ENCODE results near the gene AGRP.

AGRP gene

DNA sequence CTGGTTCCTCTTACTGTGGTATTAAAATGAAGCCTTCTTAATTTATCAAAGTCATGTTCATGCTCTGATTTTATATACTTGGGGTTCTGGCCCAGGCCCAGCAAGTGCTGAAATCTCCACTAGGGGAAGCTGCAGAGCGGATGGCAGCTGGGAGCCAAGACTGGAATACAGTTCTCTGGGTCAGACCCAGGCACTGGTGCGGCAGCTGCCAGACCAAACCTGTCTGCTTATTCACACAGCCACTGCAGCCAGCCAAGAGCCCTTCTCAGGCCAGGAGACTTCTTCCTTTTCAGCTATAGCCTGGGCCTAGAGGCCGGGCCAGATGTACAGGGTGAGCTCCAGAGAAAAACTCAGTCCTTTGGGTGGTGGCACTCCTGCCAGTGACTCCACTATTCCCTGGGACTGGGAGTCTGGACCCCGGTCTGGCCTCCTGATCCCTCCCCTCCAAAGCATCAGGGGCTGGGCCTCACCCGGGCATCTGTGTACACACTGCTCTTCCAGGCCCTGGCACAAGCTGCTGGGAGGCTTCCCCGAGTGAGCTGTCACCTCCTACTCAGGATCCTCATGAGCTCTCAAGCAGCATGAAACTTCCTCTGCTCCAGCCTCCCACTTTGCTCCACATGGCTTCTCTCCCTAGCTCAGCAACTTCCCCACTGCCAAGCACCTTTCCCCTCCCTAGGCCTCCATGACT is 26.8 kb downstream of the AGRP start:
- Histone ChIP-seq H3K27me3 (ENCODE audit: insufficient read depth, low read length, poor library complexity) (no peaks in the 10 kb centered on the region), H3K36me3 (ENCODE audit: insufficient read depth, low read length) (peaks cover 17% of the 10 kb centered on the region; the same call in 1 of the 2 replicates), H2AFZ (ENCODE audit: low read depth, low read length) (no peak overlapping the region), H3K9ac (ENCODE audit: low read depth, low read length) (no peak overlapping the region), H3K9me3 (ENCODE audit: insufficient read depth, low read length, severe bottlenecking) (no peaks in the 10 kb centered on the region), H3K4me3 (ENCODE audit: low read depth in 1 of 2, low read length in 2 of 2) (no peak overlapping the region), H3K4me1 (ENCODE audit: insufficient read depth, low read length) (no peaks in the 10 kb centered on the region), H3K79me2 (ENCODE audit: insufficient read depth, low read length) (0 out of 2 replicates have a peak, but pooled peaks cover 2% of the 10 kb centered on the region), H3K4me2 (ENCODE audit: insufficient read depth, low read length) (no peak overlapping the region), H4K20me1 (ENCODE audit: insufficient read depth, low read length) (peaks cover 61% of the 10 kb centered on the region), H3K27ac (ENCODE audit: low read length) (no peak overlapping the region)
- no peak for DNase-seq
- TF ChIP-seq EZH2 (IDR thresholded peaks at IDR 0.05; ENCODE audit: borderline replicate concordance, low read depth, low read length, severe bottlenecking) = no peak
- peak; percentile 26 for TF ChIP-seq CTCF (IDR thresholded peaks at IDR 0.05; ENCODE audit: borderline replicate concordance, extremely low read depth, low read length, poor library complexity, severe bottlenecking)
- no peak for ATAC-seq (ENCODE audit: insufficient read depth, low read depth)

DNA sequence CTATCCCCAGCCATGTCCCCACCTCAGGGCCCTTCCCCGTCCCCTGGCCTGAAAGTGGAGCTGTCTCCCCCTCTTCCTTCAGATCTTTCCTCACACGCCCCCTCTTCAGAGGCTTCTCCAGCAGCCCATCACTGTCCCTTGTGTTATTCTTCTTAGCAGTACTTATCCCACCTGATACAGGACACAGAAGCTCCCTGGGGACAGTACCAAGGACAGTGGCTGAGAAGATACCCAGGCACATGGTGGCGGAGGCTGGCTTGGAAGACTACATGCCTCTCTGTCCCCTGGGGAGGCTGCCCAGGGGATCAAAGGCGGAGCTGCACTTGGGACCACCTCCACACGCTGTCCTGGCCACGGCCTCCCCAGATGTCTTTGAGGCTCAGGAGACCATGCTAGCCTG is 28.5 kb downstream of the AGRP start:
- peaks cover 52% of the 10 kb centered on the region for H4K20me1 ChIP-seq (ENCODE audit: insufficient read depth, low read length)
- TF ChIP-seq EZH2 (IDR thresholded peaks at IDR 0.05; ENCODE audit: borderline replicate concordance, low read depth, low read length, severe bottlenecking) (no peak), CTCF (IDR thresholded peaks at IDR 0.05; ENCODE audit: borderline replicate concordance, extremely low read depth, low read length, poor library complexity, severe bottlenecking) (no peak)
- no peaks in the 10 kb centered on the region for H3K9me3 ChIP-seq (ENCODE audit: insufficient read depth, low read length, severe bottlenecking)
- H3K4me1 ChIP-seq (ENCODE audit: insufficient read depth, low read length) = no peaks in the 10 kb centered on the region
- no peaks in the 10 kb centered on the region for H3K27me3 ChIP-seq (ENCODE audit: insufficient read depth, low read length, poor library complexity)
- ATAC-seq (ENCODE audit: insufficient read depth, low read depth) = no peak
- no peak for DNase-seq
- H3K36me3 ChIP-seq (ENCODE audit: insufficient read depth, low read length) = peaks cover 24% of the 10 kb centered on the region; the same call in 1 of the 2 replicates
- 0 out of 2 replicates have a peak, but pooled peaks cover 2% of the 10 kb centered on the region for H3K79me2 ChIP-seq (ENCODE audit: insufficient read depth, low read length)
- no peak overlapping the region for H3K4me2 ChIP-seq (ENCODE audit: insufficient read depth, low read length)
- H3K27ac ChIP-seq (ENCODE audit: low read length) = no peak overlapping the region
- H3K9ac ChIP-seq (ENCODE audit: low read depth, low read length) = no peak overlapping the region
- no peak overlapping the region for H3K4me3 ChIP-seq (ENCODE audit: low read depth in 1 of 2, low read length in 2 of 2)
- no peak overlapping the region for H2AFZ ChIP-seq (ENCODE audit: low read depth, low read length)

DNA sequence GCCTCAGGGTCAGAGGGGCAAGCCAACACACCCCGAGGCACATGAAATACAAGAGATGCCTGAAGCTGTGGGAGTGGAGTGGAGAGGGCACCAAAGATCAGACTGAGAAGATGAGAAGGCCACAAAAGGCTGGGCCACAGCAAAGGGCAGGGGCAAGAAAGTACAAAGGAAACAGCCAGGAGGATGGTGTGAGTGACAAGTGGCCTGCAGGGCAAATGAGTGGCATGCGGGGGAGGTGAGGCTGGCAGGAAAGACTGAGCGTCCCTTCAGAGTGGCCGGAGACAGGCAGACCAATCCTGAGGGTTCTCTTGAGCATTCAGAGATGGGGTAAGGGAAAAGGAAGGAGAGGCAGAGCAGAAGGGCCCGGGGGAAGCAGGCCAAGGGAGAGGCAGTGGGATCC is 29.2 kb downstream of the AGRP start:
- no peak for ATAC-seq (ENCODE audit: insufficient read depth, low read depth)
- Histone ChIP-seq H3K4me2 (ENCODE audit: insufficient read depth, low read length) (no peak overlapping the region), H3K4me3 (ENCODE audit: low read depth in 1 of 2, low read length in 2 of 2) (no peak overlapping the region), H3K27ac (ENCODE audit: low read length) (no peak overlapping the region), H4K20me1 (ENCODE audit: insufficient read depth, low read length) (peaks cover 44% of the 10 kb centered on the region), H2AFZ (ENCODE audit: low read depth, low read length) (no peak overlapping the region), H3K9me3 (ENCODE audit: insufficient read depth, low read length, severe bottlenecking) (no peaks in the 10 kb centered on the region), H3K79me2 (ENCODE audit: insufficient read depth, low read length) (0 out of 2 replicates have a peak, but pooled peaks cover 2% of the 10 kb centered on the region), H3K9ac (ENCODE audit: low read depth, low read length) (no peak overlapping the region), H3K27me3 (ENCODE audit: insufficient read depth, low read length, poor library complexity) (no peaks in the 10 kb centered on the region), H3K36me3 (ENCODE audit: insufficient read depth, low read length) (peaks cover 24% of the 10 kb centered on the region), H3K4me1 (ENCODE audit: insufficient read depth, low read length) (no peaks in the 10 kb centered on the region)
- no peak for DNase-seq
- TF ChIP-seq CTCF (IDR thresholded peaks at IDR 0.05; ENCODE audit: borderline replicate concordance, extremely low read depth, low read length, poor library complexity, severe bottlenecking) (no peak), EZH2 (IDR thresholded peaks at IDR 0.05; ENCODE audit: borderline replicate concordance, low read depth, low read length, severe bottlenecking) (no peak)
